Stimulated activated CD4-positive, alpha-beta T cell treated with anti-CD3 and anti-CD28 coated beads, Interleukin-1b, Interleukin-23, amount 100 ng/mL, for 24 hours (primary cell): ENCODE data around the gene SLC25A24.
"Not testable (repeated sequence)": the region's sequence is repeated elsewhere in the genome, so short reads cannot be mapped to it uniquely, and the experiment has no call there.

Experiments
- DNase-seq, 4 experiments: peaks; one replicate each; pipeline ENCODE4 v3.0.0-alpha.2; 2020; ENCODE audit warnings: low read depth in 4 of 4, low spot score in 1 of 4

SLC25A24 gene

DNA sequence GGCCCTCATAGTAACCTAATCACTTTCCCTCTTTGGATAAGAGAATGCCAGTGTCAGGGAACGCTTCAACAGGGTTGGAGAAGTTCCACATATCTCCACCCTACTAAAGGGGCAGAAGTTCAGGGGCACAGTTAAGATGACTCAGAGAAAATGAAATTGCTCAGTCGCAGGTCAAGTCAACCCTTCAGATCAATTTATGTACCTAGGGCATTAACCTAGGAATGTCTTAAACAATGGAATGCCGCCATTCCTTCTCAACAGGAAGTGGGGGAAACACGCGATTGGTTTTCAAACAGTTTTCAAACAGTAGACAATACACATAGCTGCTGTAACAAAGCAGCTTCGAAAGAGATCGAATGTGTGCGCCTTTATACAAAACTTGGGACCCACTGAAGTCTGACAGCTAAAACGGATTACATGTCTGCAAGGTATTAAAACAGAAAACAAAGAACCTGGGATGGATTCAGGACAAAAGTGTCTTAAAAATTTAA, 897 bp downstream of the SLC25A24 start:
- DNase-seq, result no peak

DNA sequence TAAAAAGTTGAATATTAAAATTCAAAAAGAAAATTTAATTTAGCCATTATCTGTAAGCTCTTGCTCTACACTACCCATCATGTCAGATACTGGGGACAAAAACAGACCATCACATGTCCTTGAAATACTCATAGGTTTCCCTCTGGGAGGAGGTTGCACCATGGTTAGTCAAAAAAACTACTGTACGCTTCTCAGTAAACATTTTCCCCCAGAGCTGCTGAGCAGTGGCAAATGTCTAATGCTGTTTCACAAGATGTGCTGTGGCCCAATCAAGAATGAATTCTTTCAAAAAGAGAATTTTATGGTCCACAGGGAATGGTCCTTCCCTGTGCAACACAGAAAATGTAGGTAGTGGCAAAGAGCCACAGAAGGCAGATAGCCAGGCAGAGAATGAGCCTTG, 6.1 kb downstream of the SLC25A24 start:
- DNase-seq, result no peak

GRCh38 chr1:108193333-108193732, 6.8 kb downstream of the SLC25A24 start:
- no peak for DNase-seq

GRCh38 chr1:108192581-108192980, 7.6 kb downstream of the SLC25A24 start:
- DNase-seq, result no peak

GRCh38 chr1:108190686-108191416, 9.3 kb downstream of the SLC25A24 start:
- no peak for DNase-seq

DNA sequence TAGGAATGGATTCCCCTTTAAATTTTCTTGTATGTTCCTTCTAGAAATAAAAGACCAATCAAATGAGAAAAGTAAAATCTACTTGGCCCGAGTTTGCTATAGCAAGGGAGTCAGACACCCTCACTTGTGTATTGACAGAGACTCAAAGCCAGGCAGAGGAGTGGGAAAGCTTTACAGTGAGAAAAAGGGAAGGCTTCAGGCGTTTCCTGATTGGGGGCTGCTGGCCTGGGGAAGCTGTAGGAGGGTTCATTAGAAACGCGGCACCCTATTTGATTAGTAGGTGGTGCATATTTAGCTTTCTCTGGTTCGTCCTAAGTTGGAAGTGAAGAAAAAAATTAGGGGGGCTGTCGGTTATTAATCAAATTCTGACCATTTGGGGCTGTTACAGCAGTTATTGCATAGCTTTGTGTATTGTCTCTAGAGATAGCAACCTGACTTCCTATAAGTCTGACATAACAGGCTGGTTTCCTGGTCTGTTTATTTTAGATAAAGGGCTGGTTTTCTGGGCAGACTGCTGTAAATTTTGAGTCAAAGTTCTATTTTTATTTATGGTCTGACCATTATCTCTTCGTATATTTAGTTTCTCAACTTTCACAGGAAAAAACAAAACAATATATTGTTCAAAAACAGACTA, 10.0 kb downstream of the SLC25A24 start:
- DNase-seq, result no peak

DNA sequence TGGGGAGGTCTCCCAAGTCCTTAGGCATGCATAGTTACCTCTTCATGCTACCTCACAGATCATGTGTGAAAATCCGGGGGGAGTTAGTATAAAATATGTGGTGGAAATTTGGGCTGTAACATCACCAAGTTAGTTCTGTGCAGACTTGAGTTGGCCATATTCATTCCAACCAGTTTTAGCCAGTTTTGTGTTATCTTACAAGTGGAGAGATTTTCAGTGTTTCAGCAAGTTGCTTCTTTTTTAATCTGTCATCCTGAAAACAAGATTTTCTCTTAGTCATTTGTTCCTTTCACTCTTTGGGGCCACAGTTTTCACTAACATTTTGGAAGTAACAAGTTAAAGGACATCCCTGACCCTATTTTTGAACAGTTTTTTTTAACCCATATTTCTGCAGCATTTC, 11.3 kb downstream of the SLC25A24 start:
- DNase-seq, result no peak

DNA sequence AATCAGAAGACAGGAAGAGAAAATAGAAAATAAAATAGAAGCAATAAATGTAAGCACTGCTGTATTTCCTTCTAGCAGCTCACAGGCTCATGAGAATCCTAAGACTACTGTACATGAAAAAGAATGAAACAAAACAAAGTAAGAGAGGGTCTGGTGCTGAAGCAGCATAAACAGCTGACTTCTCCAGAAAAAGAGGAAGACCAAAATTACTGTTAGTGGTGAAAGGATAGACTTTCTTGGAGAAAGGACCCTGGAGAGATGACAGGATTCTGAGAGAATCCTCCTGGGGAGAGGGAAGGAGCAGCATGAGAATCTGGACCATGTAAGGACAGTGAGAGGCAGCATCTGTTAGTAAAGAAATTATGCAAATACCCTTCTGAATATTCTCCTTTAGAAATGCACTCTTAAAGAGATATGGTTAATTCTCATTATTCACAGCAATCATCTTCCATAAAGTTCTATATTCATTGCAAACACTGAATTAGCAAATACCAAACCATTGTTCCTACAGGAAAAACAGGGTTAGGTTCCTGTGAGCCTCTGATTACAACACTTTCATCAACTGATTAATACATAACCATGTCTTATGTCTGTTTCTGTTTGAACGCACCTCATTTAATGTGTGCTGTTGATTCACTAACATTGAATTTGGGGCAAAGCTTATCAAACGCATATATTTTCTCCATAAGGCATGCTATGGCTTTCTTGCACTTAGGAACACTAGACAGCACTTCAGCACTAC, 17.0 kb downstream of the SLC25A24 start:
- DNase-seq, result no peak

GRCh38 chr1:108179018-108179417, 21.1 kb downstream of the SLC25A24 start:
- no peak for DNase-seq

DNA sequence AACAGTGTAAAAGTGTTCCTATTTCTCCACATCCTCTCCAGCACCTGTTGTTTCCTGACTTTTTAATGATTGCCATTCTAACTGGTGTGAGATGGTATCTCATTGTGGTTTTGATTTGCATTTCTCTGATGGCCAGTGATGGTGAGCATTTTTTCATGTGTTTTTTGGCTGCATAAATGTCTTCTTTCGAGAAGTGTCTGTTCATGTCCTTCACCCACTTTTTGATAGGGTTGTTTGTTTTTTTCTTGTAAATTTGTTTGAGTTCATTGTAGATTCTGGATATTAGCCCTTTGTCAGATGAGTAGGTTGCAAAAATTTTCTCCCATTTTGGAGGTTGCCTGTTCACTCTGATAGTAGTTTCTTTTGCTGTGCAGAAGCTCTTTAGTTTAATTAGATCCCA, 37.7 kb downstream of the SLC25A24 start:
- not testable (repeated sequence) for DNase-seq

DNA sequence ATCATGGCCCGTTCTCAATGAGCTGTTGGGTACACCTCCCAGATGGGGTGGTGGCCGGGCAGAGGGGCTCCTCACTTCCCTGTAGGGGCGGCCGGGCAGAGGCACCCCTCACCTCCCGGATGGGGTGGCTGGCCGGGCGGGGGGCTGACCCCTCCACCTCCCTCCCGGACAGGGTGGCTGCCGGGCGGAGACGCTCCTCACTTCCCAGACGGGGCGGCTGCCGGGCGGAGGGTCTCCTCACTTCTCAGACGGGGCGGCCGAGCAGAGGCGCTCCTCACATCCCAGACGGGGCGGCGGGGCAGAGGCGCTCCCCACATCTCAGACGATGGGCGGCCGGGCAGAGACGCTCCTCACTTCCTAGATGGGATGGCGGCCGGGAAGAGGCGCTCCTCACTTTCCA, 40.2 kb downstream of the SLC25A24 start:
- DNase-seq, result not testable (repeated sequence)

GRCh38 chr1:108158893-108159453, 41.2 kb downstream of the SLC25A24 start:
- no peak for DNase-seq

DNA sequence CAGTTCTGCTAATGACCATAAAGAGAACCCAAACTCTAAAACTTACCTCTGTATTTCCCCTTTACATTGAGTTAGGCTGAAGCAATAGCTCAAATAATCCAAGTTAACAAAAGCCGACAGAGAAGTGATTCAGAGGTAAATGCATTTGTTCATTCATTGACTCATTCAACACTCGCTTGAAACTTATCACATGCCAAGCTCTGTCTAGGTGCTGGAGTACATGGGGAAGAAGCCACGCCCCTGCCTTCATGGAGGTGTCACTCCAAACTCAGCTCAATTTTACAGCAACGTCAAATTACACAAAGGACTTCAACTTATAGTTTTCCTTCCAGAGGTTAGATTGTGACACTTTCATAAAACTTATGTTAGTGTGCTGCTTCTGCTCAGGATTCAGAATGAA, 45.8 kb downstream of the SLC25A24 start:
- DNase-seq, result no peak

DNA sequence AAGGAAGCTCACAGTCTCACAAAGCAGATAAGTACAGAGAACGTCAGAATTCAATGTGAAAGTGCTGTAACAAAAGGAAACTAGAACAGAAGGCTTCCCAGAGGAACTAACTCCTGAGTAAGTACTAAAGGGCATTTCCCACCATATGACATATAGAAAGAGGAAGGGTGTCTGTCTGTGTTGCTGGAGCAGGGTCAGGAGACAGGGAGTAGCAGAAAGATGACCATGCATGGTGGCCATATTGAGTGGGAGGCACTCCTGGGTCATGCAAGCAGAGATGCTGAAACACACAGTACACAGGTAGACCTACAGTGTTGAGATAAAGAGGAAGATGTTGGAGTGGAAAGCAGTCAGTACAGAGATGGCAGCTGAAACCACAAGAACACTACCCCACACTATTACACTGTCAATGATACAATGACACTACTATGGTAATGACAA, 47.3 kb downstream of the SLC25A24 start:
- no peak for DNase-seq

GRCh38 chr1:108151548-108151947, 48.6 kb downstream of the SLC25A24 start:
- no peak for DNase-seq

DNA sequence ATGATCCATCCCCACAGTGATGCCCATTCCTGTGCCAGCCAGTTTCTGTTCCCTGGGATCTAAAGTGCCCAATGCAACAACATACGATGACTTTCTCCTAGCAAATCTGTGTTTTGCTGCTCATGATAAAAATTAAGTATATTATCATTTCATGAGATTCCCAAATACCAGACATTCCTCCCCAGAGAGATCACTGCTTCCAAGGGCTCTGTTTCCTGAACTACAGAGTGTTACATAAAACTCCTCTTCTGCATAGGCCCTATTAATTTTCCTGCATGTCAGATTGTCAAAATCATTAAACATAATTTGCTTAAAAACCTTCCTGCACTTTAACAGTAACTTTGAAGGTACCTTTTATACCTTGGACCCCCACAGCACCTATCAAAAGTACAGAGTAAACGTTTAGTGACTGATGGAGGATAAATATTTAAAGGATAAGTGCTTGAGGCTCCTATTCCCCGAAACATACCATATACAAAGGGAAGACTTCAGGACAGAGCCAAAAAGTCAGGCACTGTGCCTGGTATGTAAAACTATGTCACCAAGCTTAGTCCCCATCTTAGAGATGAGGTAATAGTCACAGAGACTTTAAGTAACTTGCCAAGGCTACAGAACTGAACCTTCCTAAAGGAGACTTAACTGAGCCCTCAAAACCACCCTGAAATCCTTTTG, 50.2 kb downstream of the SLC25A24 start:
- DNase-seq, result no peak

GRCh38 chr1:108144569-108144968, 55.6 kb downstream of the SLC25A24 start:
- DNase-seq, result not testable (repeated sequence)

GRCh38 chr1:108142773-108143394, 57.3 kb downstream of the SLC25A24 start:
- DNase-seq, result no peak

DNA sequence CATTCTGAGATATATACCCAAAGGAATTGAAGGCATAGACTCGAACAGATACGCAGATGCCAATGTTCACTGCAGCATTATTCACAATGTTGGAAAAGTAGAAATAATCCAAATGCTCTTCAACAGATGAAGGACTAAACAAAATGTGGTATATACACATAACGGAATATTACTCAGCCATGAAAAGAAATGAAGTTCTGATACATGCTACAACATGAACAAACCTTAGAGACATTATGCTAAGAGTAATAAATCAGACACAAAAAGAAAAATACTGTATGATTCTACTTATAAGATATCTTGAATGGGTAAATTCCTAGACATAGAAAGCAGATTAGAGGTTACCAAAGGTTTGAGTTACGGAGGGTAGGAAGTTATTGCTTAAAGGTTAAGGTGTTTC, 57.9 kb downstream of the SLC25A24 start:
- DNase-seq, result no peak

GRCh38 chr1:108141621-108142020, 58.5 kb downstream of the SLC25A24 start:
- DNase-seq, result no peak

DNA sequence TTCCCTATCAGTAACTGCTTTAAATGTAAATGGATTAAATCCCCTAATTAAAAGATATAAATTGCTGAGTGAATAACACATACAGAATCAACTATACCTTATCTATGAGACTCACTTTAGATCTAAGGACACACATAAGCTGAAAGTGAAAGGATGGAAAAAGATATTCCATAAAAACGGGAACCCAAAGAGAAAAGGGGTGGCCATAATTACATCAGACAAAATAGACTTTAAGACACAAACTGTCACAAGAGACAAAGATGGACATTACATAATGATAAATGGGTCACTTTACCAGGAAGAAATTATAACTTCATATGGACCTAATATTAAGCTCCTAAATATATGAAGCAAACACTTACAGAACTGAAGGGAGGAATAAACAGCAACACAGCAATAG, 59.2 kb downstream of the SLC25A24 start:
- DNase-seq, result no peak
